ENCODE measurements around the gene CD99.

Gene CD99

DNA sequence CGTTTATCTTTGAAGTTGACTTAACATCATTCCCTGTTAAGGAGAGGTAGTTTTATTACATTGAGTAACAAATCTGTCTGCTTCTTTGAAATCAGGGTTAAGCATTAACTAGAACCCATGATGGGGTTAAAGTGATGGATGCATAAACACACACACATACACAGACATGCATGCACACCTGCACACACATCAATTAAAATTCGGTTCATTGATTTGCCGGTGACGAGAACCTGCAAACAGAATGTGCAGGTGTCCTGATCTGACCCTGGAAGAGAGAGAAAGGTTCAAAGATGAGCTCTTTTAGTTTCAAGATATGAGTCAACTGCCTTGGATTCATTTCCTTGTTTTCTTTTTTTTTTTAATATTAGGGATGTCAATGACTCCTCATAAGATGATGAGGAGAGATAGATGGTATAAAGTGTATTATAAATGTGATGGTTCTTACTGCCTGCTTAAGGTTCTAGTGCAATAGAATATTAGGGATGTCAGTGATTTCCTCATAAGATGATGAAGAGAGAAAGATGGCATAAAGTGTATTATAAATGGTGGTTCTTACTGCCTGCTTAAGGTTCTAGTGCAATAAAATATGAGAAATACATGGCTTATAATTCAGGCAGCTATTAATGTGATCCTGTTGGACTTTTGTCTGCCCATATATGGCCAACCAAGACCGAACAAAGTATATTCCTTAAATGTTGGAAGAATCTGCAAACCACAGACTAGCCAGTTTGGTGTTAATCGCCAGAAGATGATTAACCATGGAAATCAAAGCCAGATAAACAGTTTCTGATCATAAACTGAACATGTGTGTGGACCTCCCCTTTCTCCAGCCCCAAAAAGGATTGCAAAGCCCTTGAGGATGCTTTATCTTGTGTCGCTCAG is 14.1 kb upstream of the CD99 start:
- DNase-seq = no peak

DNA sequence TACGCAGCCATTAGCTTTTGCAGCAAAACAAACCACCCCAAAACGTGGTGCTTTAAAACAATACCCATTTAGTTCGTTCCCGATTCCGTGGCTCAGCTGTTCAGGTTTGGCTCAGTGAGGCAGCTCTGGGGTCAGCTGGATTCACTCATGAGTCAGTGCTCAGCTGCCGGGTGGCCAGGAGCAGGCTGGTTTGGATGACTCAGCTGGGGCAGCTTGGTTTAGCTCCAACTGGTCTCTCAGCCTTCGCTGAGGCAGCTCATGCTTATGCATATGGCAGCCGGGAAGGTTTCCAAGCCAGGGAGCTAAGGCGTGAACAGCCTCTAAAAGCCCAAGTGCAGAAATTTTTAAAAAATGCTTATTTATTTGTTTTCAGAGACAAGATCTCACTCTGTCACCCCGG is 13.3 kb upstream of the CD99 start:
- no peak for DNase-seq

DNA sequence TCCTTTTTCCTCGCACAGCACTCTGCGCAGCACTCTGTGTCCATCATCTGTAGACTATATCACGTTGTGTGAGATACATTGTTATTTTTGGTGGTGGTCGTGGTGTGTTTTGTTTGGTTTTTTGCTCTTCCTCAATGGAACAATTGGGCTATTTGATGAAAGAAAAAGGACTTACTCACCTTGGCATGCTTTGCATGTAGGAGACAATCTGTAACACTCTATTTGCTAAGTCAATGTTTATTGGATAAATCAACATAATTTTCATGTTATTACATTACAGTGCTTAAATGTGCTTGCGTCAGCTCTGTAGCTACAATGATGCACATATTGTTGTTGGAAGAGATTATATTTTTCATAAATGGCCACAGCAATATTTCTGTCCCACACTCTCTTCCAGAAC is 12.5 kb upstream of the CD99 start:
- no peak for DNase-seq

DNA sequence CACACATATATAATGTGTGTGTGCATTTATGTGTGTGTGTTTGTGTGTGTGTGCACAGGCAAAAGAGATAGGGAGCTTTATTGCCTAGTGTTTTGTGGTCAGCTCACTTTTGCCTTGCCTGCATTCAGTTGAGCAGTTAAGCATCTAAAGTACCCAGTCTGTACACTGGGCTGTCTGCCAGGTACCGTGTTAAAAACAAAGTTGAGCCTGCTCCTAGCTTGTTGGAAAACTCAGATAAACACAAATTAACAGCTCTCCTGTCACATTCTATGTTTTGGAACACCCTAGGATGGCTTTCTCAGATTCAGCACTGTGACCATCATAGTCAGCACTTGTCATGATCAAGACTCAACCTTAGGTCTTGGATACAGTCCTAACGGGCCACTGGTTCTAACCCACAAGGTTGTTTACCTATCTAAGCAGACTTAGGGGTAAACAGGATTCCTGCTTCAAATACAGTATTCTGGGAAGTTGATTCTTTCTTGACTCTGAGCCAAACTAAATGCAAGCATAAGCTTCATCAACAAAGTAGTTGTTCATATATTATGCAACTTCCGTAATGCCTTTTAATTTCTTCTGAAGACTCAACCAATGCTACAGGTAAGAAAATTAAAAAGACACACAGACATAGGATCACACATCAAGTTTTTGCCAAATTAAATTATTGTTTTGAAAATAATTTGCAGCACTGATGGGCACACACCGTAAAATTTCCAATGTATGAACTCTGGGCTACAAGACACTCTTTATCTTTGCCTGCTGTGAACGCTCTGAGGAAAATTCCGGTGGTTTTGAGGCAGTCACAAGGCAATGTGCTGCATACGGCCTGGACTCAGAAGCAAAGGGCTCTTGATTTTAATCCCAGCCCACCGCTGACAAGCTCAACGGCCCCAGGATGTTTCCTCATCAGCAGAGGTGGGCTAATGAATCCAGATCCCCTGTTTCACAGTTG is 11.3 kb upstream of the CD99 start:
- no peak for DNase-seq

DNA sequence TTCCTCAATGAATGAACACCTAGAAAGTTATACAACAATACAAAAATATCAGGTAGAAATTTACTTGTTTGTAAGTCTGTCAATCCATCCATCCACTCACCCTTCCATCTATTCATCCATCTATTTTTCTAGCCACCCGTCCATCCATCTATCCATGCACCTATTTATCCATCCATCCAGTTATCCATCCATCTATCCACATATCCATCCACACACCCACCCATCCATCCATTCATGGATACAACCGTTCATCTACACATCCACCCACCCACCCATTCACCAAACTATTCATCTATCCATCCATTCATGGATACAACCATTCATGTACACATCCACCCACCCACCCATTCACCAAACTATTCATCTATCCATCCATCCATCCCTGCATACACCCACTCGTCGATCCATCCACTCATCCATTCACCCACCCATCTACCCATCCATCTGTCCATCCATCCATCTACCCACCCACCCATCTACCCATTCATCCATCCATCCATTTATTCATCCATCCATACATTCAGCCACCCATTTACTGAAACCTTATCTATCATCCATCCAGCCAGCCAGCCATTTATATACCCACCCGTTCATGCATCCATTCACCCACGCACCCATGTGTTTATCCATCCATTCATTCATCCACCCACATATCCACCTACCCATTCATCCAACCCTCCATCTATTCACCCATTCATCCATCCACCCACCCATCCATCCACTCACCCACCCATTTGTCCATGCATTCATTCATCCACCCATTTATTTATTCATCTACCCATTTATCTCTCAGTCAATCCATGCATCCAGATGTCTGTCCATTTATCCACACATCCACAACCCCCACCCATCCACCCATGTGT is 10.4 kb upstream of the CD99 start:
- no peak for DNase-seq

DNA sequence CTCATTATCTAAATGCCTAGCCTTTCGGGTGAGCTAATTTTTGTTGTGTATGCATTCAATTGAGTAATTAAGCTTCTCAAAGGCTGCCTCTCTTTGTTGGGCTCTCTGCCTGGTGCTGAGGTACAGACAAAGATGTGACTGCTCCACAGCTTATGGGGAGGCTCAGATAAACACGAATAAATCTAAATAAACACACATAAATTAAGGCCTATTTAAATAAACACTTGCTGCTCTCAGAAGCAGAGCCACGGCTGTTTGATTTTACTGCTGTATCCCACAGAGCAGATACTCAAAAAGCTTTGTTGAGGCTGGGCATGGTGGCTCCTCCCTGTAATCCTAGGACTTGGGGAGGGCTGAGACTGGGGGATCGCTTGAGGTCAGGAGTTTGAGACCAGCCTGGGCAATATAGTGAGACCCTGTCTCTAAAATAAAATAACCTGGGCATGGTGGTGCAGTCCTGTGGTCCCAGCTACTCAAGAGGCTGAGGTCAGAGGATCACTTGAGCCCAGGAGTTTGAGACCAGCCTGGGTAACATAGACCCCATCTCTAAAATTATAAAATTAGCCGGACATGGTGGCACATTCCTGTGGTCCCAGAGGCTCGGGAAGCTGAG is 8.4 kb upstream of the CD99 start:
- no peak for DNase-seq

DNA sequence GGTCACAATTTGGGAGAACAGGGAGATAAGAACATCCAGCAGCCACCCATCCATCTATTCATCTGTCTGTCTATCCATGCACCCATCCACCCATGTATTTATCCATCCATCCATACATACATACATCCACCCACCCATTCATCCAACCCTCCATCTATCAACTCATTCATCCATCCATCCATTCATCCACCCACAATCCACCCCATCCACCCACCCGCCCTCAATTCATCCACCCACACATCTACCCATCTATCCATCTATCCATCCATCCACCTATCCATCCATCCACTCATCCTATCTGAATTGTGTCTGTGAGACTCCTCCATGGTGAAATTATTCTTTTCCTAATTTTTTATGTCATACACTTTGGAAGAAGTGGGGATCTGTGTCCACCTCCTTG is 6.8 kb upstream of the CD99 start:
- no peak for DNase-seq

DNA sequence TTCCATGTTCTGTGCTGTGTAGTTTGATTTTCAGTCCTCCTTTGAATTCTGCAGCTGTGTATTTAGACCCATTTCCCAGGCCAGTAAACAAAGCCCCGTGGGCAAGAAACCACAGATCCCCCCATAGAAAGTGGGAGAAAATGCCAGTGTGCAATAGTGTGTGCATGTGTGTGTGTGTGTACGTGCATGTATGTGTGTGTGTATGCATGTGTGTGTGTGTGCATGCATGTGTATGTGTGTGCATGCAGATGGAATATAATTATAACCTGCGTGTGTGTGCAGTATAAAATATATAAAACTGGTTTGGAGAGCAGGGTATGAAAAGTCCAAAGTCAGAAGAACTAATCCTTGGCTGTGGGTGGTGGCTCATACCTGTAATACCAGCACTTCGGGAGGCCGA is 5.2 kb upstream of the CD99 start:
- DNase-seq = no peak

DNA sequence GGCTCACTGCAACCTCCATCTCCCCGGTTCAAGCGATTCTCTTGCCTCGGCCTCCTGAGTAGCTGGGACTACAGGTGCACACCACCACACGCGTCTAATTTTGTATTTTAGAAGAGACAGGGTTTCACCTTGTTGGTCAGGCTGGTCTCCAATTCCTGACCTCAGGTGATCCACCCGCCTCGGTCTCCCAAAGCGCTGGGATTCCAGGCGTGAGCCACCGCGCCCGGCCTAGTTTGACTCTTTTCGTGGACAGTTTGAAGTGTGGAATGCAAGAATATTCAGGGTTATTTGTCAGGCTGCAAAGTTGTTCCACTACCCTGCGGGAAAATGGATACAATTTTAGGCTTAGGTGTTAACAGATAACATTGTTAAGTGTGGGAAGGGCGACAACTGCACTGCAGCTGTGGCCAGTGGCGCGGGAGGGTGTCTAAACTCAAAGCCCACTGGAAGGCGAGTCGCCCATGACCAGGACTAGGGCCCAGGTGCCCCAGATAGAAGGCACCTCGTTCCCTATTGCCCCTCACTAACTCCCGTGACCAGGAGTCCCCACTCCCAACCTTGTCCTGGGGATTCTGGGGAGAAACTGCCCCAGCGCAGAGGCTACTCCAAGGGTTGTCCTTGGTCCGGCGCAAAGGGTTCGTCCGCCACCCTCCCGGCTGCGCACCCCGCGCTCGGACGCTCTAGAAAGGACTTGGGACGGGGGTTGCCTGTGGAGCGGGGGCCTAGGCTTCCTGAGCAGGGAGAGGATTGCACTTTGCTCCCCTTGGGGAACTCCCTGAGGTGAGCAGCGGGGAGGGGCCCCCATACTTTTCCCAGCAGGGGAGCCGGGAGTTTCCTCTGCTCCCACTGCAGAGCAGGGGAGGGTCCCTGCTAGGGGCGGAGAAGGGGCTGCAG is 1.1 kb upstream of the CD99 start:
- DNase-seq = no peak

DNA sequence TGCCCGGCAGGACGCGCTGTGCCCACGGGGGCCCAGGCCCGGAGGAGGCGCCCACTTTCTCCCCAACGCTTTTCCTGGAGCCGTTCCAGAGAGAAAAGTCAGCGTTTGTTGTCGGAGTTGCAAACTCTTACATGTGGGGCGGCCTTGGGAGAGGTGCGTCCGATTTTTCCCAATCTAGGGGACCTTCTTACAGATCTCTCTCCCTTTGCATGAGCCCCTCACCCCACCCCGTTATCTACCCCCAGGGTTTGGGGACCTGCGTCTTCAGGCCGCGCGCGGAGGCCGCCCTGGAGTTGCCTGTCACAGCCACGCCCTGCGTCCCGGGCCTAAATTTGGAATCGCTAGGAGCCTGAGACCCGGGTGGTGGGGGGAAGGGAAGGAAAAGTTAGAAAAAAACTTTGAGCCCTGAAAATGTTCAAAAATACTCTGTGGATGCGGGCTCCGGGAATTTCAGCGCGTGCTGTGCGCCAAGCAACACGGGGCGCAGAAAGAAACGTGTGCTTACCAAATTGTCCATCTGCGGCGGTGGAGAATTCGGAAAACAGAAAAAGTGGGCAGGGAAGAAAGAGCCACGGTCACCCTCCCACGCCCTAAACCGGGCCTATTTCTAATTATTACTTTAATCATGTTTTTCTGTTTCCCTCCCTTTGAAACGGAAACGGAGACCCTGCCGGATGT is 587 bp downstream of the CD99 start:
- no peak for DNase-seq

DNA sequence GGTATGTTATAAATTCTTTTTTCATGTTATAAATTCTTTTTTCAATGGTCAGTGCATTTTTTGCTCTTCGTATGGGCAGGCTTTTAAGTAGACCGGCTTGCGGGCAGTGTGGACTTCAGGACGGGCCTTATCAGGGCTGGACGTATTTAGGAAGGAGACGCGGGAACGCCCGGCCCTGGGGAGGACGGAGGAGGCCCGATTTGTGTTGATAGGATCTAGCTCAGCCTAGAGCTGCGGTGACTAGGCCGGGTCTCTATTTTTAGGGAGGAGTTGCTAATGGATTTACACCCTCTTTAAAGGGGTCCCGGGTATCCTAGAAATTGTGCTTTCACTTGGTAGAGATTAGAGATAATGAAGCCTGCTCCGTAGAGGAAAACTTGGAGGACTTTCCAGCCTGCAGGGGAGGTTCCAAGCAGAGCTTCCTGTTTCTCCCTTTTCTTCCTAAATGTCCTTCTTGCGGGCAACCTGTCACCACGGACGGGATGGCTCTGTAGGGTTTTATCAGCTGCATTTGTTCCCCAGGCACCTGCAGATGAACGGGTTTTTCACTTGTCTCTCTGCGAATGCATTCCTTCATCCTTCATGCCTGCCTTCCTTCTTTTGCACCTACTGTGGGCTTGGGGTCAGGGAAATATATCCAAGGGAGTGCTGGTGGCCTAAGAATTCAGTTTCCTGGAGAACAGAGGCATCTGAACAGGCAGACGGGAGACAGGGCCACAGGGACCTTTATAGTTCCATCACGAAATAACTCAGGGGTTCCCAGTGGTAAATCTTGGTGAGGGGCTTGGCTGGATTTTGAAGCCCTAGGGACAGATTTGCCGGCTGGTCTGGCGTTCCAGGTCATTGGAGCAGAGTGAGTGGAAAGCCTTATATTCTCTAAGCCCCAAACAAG is 1.4 kb downstream of the CD99 start:
- DNase-seq = no peak

DNA sequence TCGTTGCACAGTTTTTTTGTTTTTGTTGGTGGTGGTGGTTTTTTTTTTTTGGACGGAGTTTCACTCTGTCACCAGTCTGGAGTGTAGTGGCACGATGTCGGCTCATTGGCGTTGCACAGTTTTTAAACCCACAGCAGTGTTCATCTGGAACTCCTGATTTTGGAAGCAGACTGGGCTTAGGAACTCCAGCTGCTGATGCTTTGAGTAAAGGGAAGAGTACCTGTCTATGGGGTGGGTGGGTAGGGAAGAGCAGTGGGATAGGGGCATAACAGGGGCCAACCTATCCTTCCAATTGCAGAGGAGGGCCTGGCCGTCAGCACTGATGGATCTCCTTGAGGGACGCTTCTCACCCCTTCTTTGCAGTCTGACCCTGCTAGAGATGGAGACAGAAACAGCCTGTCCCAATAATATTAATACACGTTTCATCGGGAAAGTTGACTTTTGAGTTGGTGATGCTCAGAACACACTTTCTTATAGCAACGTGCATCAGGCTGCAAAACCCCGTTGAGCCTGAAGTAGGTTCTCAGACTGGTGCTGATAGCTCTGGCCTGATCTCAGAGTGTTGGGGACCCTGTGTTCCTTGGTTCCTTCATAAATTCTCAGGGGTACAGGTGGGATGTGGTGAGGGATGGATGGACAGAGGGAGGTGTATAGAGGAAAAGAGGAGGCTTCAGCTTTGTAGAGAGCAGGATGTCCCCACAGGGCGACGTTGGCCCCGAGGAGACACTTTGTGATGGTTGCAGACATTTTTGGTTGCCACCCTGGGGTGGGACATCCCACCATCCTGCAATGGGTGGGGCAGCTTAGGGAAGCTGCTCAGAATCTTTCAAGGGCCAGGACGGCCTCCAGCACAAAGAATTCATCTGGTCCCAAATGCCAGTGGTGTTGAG is 2.3 kb downstream of the CD99 start:
- no peak for DNase-seq

DNA sequence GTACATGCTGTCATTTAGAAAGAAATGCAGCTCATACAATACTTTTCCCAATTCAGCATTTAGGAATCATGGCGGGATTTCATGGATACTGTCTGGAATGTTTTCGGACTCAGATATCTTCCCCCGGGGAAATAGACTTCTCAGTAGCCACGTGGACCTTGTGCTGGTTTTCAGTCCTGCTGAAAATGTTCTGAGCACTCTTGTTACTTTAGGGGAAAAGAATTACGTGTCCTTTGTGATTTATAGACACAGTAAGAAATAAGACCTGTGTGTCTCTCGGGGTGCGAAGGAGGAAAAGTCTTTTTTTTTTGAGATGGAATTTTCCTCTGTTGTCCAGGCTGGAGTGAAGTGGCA is 3.8 kb downstream of the CD99 start:
- no peak for DNase-seq

DNA sequence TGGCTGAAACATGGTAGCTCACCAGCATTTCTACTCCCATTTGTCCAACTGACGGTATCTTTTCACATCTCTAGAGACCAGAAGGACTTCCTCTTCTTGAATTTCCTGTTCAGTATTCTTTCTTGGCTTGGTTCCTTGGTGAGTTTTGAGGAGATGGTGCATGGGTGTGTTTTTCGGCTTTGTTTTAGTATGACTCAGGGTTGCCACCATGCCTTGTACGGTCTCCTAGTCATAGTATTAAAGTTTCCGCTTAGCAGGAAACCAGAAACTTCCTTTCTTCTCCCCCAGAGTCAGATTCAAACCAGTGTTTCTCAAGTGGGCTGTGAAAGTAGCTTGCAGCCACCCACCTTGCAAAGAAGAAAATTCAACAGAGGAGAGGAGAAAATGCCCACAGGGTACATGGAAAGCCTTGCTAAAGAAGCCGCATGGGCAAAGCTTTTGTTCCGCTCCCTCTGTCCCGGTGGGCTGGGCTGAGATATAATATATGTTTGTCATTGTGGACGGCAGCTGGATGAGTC is 5.7 kb downstream of the CD99 start:
- DNase-seq = no peak

DNA sequence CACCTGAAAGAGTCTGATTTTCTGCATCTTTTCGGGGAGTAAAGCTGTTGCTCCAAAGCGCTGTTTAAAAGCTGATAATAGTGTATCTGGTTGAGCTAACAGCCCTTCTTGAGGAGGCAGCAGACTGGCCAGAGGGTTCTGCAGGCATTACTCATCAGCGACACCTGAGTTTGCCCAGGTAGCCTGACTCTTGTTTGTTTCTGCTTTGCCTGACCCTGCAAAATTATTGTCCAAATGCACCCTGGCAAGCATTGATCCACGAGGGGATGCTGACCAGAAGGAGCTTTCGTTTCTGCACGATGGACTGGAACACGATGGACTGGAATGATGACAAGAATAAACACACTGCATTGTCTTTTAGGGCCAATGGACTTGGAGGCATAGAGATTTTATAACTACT is 6.2 kb downstream of the CD99 start:
- DNase-seq = no peak

DNA sequence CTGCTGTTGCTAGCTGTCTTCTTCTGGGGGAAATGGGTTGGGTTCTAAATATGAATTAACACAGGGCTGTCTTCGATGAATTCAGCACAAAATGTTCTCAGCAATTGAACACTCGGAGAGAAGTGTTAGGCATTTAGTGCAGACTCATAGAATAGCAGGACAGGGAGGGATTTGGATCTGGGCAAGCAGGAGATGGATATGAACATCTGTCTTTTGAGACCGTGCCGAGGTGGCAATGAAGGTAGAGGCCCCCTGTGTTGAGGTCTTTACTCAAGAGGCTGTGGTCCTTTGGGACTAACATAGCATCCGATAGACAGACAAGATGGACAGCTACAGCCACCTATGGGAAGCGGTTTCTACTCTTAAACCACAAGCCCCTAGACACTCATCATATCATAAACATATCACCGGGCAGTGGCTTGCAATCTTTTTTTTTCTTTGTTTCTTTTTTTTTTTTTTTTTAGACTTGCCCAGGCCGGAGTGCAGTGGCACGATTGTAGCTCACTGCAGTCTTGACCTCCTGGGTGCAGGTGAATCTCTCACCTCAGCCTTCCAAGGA is 6.7 kb downstream of the CD99 start:
- no peak for DNase-seq

DNA sequence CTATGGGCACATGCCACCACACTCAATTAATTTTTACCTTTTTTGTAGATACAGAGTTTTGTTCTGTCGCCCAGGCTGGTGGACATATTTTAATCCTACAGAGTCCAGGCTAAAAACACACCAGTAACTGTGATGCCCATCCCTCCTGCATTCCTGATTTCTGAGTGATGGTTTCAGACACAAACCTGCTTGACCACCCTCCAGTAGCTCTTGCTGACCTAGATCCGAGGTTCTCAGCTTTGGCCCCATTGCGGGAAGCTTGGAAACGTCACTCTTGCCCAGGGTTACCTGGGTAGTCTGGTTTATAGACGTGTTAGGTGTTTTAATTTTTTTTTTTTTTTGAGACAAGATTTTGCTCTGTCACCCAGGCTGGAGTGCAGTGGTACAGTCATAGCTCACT is 7.5 kb downstream of the CD99 start:
- no peak for DNase-seq

DNA sequence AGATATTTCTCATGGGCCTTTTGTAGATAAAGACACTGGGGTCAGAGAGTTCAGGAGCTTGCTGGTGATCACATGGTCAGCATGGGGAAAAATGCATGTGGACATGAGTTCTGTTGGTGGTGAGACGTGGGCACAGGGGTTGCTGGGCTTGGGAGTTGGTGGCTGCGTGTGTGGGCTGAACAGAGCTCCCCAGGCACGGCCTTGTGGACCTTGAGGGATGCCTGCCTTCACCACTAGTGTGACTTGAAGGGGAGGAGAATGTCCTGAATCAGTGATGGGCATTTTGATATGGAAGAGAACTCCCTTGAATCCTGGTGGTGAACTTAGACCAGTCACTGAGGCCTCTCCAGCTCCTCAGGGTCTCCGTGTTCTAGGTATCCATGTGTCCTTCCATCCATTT is 8.9 kb downstream of the CD99 start:
- DNase-seq = no peak

Data from NCI-H1930 (cell line).